OCI-M2 (cell line): ENCODE data around the gene KCNK10.

Source experiments
- DNase-seq: peaks from one replicate; lab custom pipeline; 2025; ENCODE audit not compliant: unreplicated experiment; lab: John Stamatoyannopoulos, UW

KCNK10 gene

DNA sequence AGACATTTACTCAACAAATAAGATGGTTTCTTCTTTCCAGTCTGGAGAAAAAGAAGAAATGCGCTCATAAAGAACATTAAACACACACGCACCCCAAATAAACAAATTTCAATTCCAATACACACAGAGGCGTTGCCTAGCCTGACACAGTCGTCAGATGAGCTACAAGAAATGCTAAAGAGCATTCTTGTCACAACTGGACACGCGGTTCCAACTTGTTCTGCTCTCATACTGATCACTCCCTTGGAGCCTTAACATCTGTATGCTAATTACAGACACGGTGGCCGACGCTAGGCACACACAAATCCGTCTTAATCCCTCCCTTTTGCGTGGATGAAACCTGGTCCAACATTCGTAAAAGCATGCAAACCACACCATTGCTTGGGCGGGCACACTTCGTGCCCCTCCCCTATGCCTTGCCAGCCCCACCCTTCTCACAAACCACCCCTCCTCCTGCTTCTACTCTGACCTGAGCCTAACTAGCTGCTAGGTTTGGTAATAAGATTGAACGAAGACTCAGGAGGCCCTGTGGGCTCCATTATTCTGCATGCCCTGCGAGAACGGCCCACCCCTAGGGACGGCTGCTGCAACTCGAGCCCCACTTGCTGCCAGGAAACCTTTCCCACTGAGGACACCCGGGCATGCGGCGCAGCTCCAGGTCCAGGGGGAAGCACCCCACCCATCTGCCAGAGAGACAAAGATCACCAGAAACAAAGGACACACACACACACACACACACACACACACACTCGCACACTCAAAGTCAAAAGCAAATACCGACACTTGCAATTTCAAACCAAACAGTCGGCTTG lies 1.2 kb downstream of the KCNK10 start:
- DNase-seq = no peak

- DNase-seq = no peak
Observed at GRCh38 chr14:88318406-88318805, 4.7 kb downstream of the KCNK10 start.

GRCh38 chr14:88316521-88316920 lies 6.5 kb downstream of the KCNK10 start:
- DNase-seq = no peak

DNA sequence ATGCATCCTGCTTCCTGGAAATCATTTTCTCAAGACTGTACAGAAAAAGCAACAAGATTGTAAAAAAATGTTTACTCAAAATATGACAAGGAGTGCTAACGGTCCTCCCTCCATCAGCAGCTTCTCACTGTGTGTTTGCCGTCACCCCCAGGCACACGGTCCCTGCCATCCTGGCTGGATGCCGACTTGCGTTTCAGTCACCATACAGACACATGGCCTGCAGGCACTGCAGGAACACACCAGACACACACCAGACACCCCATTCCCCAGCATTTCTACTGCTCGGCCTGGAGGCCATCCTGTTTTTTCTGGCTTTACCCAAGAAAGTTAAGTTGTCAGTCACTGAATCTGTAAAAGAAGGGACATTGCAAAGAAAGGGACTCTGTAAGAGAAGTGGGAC lies 10.8 kb downstream of the KCNK10 start:
- DNase-seq = no peak

DNA sequence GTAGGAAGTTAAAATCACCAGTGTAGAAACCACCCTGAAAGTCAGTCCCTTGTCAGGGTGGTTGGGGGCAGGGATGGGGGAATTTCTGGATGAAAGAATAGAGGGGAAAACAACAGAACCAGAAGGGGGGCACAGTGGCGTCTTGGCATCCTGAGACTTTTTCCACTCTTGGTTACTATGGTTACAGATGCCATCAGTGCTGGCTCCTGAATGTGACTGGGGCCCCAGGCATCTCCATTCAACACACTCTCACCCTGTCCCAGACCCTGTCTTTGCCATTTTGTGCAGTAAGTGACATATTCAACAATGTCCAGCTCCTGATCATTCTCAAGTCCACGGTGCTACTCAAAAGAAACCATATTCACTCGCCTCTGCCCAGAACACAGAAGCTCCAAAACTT lies 11.3 kb downstream of the KCNK10 start:
- no peak for DNase-seq

GRCh38 chr14:88310449-88310848 lies 12.6 kb downstream of the KCNK10 start:
- no peak for DNase-seq

- DNase-seq = no peak
Observed at GRCh38 chr14:88310021-88310420, 13.0 kb downstream of the KCNK10 start.

DNA sequence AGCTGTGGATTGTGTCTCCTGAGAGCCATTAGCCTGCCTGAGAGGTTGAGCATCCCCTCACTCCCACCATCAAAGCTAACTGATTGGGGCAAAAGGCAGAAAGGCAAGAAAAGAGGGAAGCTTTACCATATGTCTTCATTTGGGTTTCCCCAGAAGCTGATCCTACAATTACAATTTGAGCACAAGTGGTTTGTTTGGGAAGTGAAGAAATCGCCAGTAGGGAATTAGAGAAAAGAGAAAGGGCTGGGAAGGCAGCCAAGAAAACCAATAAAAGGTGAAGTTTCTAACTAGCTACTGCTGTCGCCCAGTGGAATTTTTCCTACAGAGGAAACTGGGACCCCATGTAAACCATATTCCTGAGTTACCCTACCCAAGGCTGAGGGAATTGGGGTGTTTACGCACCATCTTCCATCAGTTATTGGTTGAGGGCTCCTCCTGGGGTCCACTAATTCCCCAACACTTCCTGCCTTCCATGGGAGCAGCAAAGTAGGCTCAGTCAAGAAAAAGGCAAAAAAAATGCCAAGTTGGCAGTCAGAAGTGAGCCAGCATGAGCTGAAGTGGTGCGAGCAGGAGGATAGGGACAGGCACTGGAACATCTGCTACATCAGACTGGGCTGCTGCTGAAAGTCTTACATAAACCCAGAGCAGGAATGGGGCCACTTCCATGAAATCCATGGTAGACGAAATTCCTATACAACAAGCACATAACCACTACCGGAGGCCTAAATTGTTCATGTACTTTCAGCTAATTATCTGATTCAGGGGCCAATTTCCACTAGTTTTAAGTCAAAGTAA lies 17.3 kb downstream of the KCNK10 start:
- no peak for DNase-seq

DNA sequence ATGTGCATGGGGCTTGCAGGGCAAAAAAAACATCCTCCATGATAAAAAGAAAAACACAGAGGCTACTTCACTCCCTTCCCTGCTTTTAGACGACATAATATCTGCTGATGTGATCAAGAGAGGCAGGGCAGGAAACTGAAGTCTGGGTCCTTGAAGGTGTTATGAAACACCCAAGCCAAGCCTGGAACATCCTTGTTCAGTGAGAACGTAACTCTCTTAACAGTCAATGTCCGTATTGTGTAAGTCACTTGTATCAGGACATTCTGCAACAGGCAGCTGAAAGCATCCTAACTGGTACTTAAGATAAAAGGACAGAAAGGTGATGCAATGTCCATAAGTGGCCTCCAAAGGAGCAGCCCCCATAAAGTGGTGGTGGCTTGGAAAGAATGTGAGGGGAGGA lies 20.0 kb downstream of the KCNK10 start:
- no peak for DNase-seq

GRCh38 chr14:88301381-88301780 lies 21.7 kb downstream of the KCNK10 start:
- no peak for DNase-seq

GRCh38 chr14:88300817-88301216 lies 22.3 kb downstream of the KCNK10 start:
- DNase-seq = no peak

DNA sequence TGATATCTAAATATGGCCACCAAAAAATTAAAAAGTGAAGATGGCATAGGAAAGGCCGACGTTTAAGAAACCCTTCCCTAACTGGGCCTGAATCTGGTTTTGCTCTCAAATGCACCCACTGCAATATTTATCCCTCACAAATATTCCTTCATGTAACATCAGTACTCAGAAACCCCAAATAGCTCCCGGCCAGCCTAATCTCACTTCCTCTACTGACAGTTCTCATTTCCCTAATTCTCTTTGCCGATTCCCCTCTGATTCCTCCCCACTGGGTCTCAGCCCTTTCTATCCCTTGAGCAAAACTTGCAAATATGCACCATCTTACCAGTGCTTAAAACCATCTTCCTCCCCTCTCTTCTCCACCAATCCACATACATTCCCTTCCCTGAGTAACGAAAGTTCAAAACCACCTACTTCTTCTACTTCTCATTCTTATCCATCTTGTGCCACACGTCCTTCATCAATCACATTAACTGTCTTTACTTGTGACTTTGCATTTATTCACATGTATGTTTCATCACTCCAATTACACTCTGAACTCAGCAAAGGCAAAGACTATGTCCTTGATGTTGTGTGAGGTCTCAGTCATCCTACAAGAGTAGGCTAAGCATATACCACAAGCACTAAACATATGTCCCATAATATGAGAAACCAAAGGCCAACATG lies 23.1 kb downstream of the KCNK10 start:
- DNase-seq = no peak

GRCh38 chr14:88297306-88297705 lies 25.8 kb downstream of the KCNK10 start:
- DNase-seq = no peak

- no peak for DNase-seq
Observed at GRCh38 chr14:88296351-88296750, 26.7 kb downstream of the KCNK10 start.

GRCh38 chr14:88289996-88290395 lies 33.1 kb downstream of the KCNK10 start:
- no peak for DNase-seq

- DNase-seq = no peak
Observed at GRCh38 chr14:88289234-88289633, 33.8 kb downstream of the KCNK10 start.

DNA sequence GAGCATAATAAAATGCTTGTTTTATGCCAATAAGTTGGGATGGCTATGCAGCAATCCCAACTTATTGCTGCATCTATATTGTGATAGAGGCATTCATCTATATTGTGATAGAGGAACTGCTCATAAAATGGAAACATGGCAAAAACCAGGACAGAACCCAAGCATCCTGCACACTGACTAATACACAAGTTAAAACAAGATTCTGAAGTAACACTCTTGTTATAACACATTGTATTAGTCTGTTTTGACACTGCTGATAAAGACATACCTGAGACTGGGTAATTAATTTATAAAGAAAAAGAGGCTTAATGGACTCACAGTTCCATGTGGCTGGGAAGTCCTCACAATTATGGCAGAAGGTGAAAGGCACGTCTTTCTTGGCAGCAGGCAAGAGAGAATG lies 36.8 kb downstream of the KCNK10 start:
- DNase-seq = no peak

- DNase-seq = no peak
Observed at GRCh38 chr14:88281447-88281846, 41.6 kb downstream of the KCNK10 start.

GRCh38 chr14:88276923-88277596 lies 46.0 kb downstream of the KCNK10 start:
- DNase-seq = no peak

DNA sequence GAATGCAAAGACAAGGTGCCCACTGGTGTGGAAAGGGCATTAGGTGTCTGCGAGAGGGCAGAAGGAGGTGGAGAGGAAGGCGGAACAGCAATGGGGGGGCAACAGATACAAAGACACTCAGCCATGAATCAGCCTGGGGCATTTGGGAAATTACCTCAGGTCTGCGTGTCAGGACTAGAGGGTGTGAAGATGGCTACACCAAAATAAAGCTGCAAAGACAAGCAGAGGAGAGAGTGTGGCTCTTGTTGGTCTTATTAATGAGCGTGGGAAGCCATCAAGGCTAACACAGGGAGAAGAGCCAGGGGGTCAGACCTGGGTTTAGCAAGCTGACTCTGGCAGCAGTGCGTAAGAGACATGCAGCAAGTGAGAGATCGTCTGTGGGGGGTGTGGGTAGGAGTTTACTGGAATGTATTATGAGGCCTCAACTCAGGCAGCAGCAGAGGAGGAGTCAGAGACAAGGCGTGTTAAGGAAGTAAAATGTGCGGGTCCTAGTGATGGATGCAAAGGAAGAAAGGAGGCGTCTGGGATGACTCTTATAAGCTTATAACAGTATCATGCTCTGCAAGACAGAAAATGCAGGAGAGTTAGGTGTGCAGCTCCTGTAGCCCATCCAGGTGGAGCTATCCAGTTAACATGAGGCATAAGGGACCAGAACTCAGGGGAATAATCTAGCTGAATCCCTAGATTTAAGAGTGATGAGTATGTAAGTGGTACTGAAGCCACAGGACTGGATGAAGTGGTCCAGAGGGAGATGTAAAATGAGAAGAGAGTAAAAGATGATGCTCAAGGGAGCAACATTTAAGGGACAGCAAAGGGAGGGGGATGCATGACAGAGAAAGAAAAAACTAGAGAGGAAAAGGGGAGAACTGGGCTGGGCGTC lies 50.4 kb downstream of the KCNK10 start:
- DNase-seq = no peak
